GM10847 (cell line): Measurements from ENCODE around the gene MX2.

Experiments used
- POLR2A ChIP-seq: IDR thresholded peaks from 2 replicates; pipeline ENCODE4 v1.6.1; 2011; ENCODE audit not compliant: insufficient read length; ENCODE audit errors: extremely low read depth

The MX2 gene

DNA sequence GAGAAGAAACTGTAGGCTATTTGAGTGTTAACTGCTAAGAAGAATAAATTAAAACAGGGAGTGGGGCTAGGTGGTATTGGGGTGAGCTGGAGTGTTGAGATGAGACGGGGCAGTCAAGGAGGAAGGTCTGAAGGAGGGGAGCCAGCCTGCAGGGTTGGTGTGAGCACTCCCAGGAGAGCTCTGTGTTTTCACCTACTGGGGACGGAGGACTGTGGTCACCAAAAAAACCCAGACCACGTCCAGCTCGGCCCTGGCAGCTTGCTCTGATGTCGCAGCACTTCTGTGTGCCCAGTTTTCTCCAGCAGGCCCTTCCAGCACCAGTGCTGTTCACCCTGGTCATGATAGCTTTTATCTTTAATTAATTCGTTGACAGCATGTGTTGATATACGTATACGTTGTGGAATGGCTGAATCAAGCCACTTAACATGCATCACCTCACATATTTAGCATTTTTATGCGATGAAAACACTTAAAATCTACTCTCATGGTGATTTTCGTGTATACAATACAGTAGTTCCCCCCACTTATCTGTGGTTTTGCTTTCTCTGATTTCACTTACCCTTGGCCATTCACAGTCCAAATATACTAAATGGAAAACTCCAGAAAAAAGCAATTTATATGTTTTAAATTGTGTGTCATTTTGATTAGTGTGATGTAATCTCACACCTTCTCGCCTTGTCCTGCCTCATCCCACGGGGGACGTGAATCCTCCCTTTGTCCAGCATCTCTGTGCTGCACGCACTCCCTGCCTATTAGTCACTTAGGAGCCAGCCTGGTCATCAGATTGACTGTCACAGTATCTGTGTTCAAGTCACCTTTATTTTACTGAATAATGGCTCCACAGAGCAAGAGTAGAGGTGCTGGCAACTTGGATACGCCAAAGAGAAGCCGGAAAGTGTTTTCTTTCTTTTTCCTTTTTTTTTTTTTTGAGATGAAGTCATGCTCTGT lies 32.9 kb upstream of the MX2 start:
- no peak for TF ChIP-seq POLR2A

DNA sequence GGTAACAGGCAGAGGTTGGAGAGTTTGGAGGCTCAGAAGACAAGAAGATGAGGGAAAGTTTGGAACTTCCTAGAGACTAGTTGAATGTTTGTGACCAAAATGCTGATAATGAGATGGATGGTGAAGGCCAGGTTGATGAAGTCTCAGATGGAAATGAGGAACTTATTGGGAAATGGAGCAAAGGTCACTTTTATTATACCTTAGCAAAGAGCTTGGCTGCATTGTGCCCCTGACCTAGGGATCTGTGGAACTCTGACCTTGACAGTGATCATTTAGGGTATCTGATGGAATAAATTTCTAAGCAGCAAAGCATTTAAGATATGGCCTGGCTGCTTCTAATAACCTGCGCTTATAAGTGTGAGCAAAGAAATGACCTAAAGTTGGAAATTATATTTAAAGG lies 28.1 kb upstream of the MX2 start:
- TF ChIP-seq POLR2A, result no peak

- TF ChIP-seq POLR2A, result no peak
Observed at GRCh38 chr21:41337515-41337914, 24.3 kb upstream of the MX2 start.

GRCh38 chr21:41338455-41338854 lies 23.4 kb upstream of the MX2 start:
- no peak for TF ChIP-seq POLR2A

DNA sequence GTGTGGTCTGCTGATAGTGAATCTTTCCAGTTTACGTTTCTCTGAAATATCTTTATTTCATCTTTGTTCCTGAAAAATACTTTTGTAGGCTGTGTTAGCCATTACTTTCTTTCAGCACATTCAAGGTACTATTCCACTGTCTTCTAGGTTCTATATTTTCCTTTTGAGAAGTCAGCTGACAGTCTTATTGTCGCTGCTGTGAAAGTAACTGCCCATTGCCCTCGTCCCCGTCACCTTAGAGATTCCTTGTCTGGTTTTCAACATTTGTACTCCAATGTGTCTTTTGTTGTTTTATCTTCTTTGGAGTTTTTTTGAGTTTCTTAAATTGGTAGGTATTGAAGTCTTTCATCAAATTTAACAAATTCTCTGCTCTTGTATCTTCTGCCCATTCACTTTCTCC lies 19.8 kb upstream of the MX2 start:
- TF ChIP-seq POLR2A, result no peak

DNA sequence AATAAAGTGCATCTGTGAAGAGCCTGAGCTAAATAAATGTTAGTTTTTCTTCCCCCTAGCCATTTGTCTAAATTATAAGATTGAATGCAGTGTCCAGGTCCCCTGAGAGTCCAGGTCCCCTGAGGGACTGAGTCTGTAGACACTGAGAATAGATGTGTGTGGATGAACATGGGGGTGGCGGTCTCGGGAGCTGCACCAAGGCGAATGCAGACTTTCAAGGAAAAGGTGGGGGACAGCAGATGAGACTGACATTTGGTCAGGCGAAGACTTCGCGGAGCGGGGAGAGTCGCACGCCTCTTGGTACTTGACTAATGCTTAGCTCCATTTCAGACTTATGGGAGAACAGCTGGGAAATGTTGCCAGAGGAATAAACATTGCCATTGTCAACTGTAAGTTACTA lies 17.7 kb upstream of the MX2 start:
- no peak for TF ChIP-seq POLR2A

DNA sequence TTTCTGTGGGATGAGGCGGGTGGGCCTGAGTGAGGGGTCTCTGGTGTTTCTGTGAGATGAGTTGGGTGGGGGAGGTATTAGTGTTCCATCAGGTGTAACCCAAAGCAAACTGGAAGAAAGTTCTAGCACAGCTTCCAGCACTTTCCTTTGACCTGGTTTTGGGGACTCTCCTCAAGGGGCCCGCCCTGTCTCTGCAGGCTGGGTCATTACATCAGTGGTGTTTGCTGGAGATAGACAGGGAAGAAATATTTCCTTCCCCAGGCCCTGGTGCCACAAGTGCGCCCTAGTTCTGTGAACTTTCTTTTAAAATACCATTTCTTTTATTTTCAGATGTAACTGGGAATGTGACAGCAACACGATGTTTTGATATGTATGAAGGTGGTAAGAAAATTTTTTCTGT lies 16.5 kb upstream of the MX2 start:
- TF ChIP-seq POLR2A, result no peak

DNA sequence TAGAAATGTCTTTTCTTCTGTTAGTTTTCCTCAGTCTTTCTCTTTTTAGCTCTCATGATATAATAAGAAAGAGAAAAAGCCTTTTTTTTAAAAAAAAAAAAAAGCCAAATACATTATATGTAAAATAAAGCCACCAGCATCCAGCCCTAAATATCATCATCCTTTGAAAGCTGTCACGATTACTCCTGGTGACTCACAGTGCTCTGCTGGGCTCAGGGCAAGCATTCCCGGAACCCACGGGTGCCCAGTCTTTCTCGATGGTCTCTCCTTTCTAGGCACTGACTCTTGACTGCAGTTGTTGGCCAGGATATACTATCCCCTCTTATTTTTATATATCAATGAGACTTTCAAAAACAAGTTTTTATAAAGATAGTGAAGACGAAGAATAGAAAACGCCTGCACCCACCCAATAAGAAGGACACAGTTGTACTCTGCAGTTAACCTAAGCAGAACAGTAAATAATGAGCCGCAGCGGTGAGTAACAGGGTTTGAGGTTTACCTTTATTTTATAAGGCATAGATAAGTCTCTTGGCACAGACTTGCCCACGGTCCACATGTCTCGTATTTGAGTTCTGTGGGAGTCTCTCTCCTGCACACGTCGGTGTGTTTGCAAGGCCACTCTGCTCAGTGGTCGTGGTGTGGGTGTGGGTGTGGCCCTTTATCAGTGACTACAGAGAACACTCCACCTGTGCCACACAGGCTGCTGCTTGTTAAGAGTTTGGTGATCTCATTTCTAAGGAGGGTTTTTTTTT lies 15.7 kb upstream of the MX2 start:
- no peak for TF ChIP-seq POLR2A

GRCh38 chr21:41346758-41347157 lies 15.1 kb upstream of the MX2 start:
- TF ChIP-seq POLR2A, result no peak

DNA sequence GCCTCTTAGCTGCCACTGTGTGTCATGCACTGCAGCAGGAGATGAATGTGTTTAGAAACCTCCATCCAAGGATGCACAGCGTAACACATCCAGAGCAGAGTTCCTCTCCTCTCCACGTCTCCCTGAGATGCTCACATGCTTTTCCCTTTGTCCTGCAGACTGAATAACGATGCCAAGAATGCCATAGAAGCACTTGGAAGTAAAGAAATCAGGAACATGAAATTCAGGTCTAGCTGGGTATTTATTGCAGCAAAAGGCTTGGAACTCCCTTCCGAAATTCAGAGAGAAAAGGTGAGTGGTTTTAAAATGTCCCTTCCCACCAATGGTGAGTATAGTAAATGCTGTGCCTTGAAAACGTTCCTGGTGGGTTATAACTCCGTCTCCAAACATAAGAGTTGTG lies 13.4 kb upstream of the MX2 start:
- no peak for TF ChIP-seq POLR2A

DNA sequence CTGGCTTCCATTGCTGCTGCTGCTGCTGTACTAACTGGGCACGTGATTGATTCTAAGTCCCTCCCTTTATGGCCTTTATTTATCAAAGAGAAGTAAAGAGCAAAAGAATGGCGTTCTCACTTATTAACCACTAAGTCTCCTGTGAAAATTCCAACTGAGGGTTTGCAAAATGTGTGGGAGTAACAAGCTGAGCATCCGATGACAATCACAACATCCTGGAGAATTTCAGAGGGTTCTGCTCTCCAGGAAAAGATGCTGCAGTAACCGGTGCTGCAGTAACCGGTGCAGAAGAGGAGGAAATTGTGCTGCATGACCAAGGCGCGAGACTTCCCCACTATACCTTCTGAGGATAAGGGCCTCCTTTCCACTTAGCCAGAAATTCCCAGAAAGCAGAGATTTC lies 12.7 kb upstream of the MX2 start:
- TF ChIP-seq POLR2A, result no peak

DNA sequence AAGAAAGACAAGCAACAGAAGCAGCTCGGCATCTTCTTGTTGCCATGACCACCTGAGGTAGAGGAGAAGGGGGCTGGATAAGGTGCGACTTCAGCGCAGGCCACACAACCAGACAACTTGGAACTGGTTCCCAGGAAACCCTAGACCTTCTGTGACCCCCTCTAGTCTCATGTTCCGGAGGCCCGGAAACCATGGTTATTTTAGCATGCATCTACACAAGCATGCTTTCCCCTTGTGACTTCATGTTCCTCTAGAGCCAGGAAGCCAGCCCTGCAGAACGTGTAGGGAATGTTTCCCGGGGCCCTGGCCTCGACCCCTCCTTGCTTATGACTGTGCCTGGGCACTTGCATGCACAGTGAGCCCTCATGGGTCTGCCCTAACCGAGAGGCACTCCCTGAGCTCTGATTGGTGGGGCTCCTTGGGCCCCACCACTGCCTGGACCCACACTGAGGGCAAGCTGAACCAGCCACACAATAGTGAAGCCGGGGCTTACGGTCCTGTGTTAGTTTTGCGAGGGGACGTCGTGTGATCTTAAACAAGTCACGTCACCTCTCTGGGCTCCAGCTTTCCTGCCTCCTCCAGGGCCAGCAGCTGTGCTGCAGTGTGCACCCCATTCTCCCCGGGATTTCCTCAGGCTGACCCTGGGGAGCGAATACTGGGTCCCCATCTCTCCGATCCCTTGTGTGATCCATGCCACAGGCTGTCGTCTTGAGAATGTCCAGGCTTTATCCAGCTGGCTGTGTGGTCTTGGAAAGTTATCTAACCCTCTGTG lies 12.0 kb upstream of the MX2 start:
- no peak for TF ChIP-seq POLR2A

DNA sequence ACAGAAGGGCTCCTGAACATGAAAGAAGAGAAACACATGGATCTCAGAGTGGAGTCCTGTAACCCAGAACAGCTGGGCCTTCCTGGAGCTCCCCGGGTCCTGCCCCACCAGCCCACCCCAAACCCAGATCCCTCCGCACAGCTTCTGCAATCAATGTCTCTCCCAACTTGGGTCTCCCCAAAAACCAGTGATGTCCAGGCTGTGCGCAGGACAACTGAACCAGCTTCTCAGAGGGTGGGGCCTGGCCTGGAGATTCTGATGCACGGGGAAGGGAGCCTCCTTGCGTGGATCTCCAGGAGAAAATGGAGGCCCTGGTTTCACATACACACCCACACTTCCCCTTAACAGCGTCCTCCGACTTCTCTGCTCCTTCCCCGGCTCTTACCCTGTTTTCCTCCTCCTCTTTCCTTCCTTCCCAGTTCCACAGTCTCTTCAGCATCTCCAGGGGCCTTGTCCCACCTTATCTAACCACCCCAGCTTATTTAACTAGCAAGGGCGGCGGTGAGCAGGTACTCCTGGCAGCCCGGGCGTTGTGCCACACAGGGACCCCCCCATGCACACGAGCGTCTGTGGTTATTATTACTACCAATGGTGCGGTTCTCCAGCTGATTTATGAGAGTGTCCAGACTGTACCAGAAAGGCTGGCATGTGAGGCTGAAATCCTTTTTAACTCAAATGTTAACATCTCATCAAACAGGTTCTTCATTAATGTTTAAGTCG lies 11.2 kb upstream of the MX2 start:
- no peak for TF ChIP-seq POLR2A

DNA sequence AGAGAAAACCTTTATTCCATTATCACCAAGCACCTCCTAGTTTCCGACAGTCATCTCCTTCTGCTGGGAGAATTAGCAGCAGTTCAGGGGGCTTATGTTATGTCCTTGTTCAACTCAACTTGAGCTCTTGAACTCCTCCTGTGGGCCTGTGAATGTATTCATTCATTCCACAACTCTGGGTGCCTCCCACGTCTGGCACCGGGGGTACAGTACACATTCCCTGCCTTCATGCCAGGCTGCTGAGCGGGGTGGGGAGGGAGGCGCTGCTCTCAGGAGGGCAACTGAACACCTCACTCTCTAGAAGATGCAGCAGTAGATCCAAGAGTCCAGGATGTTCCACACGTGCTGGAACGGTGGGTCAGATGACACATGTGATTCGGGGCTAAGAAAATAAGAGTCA lies 4.3 kb upstream of the MX2 start:
- no peak for TF ChIP-seq POLR2A

GRCh38 chr21:41358193-41359166 lies 3.3 kb upstream of the MX2 start:
- no peak for TF ChIP-seq POLR2A
